Stimulated activated CD8-positive, alpha-beta memory T cell treated with anti-CD3 and anti-CD28 coated beads, Interleukin-4, amount 100 ng/mL, for 48 hours (primary cell): ENCODE results near the gene NCOA1.

Source experiments
- DNase-seq: peaks from one replicate; pipeline ENCODE4 v3.0.0-alpha.2; 2020

Gene NCOA1

DNA sequence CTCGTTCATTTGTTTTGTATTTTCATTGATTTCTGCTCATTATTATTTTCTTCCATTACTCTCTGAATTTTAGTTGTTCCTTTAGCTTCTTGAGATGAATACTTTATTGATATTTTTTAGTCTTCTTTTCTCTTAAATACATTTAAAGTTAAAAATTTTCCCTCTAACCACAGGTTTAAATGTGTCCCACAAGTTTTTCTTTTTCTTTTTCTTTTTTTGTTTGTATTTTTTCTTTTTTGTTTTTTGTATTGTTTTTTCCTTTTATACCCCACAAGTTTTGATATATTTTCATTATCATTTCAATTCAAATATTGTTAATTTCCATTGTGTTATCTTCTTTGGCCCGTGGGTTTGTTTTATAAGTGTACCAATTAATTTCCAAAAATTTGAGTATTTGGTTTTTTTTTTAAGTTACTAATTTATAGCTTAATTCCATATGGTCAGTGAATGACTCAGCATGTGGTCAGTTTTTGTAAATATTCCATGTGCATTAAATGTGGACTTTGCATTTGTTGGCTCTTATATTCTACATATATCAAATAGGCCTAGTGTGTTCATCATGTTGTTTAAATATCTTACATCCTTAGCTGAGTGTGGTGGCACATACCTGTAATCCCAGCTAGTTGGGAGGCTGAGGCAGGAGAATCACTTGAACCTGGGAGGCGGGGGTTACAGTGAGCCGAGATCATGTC lies 318.4 kb downstream of the NCOA1 start:
- DNase-seq = no peak

DNA sequence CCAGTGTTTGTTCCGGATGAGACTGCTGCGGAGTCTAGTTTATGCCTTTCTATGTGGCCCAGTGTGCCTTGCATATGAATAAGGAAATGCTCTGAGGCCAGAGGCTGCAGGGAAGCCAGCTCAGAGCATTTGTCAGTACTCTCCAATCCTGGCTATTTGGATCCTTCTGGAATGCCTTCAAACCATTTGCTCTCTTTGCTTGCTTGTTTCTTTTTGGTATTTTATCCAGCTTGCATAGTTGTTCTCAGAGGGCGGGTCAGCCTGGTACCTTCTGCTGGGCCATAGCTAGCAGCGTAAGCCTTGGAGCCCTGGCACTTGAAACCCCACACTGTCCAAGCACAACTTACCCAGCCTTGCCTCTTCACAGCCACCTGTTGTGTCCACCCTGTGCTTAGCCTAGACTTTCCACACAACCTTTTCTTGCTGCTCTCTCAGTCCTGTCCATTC lies 322.7 kb downstream of the NCOA1 start:
- DNase-seq = no peak

- DNase-seq = no peak
Observed at GRCh38 chr2:24814516-24814915, 323.5 kb downstream of the NCOA1 start.

- DNase-seq = no peak
Observed at GRCh38 chr2:24815171-24815570, 324.1 kb downstream of the NCOA1 start.

DNA sequence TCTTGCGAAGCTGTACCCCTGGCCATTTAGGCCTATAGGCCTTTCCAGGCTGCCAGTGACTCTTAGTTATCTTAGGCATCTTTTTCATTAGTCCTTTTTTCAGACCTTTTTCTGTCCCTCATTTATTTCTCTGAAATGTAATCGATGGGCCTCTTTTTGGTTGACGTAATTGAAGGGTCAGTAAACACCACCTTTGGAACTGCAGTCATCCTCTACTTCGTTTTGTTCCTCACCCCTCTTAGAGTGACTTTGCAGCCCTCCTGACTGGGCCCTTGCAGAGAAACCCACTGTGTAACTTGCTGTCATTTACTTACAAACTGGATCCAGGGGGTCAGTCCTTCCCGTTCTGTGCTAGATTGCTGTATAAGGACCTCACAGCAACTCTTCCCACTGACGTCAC lies 325.4 kb downstream of the NCOA1 start:
- peak; percentile 10 for DNase-seq

DNA sequence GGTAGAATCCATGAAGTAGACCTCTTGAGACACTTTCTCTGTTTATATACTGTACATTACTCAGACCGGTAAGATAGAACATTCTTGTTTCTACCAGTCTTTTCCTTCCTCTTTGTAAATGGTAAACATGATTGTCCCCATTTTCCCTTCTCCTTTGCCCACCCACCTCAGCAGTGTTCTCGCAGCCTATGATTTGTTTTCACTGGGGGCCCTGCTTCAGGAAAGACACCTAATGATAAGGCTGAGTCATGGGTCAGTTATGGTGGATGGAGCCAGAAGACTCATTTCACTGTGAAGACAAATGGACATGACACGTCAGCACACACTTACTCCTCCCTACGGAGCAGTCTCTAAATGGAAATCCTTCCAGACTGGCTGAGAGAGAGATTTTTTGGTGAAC lies 325.8 kb downstream of the NCOA1 start:
- no peak for DNase-seq

GRCh38 chr2:24818721-24819167 lies 327.7 kb downstream of the NCOA1 start:
- DNase-seq = peak; percentile 25

- peak; percentile 22 for DNase-seq
Observed at GRCh38 chr2:24819442-24820174, 328.6 kb downstream of the NCOA1 start.

GRCh38 chr2:24820175-24820513 lies 329.1 kb downstream of the NCOA1 start:
- DNase-seq = peak; percentile 16
